Stimulated activated CD8-positive, alpha-beta memory T cell treated with anti-CD3 and anti-CD28 coated beads, Interleukin-12 subunit alpha, Interleukin-12 subunit beta, amount 100 ng/mL, for 24 hours (primary cell): ENCODE measurements around the gene MSRB3.

Experiments
- DNase-seq: peaks from one replicate; pipeline ENCODE4 v3.0.0-alpha.2; 2020; ENCODE audit errors: extremely low read depth

The MSRB3 gene

DNA sequence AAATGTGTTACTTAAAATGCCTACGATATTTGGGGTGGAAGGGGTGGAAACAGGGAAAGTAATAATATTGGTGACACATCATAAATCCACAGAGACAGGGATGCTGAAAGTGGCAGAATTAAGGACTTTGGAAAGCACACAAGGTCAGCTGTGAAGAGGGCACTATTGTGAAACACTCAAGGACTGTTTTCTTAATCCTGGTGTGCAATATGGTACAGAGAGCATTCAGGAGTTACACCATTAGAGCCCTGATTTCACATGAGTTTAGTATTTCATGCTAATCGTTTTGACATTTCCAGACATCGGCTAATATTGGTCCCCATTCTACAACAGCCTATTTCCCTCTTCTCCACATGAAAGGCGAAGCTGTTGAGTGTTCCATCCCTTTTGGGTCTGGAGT is 219.2 kb downstream of the MSRB3 start:
- DNase-seq = no peak

DNA sequence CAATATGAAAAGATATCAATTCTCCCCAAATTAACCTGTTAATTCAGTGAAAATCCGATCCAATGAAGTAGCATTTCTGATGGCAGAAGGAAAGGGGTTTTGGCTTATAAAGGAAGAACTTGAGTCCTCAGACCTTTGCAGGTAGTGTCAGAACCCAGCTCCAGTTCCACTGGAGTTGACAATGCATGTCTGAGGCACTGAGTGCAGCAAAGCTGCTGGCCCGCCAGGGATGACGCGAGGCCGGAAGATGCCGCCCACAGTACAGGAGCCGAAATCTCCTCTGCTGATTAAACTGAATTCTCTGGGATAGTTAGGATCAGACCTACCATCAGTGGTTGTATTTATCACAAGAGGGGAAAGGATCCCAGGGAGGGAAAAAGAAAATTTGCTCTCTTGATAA is 220.7 kb downstream of the MSRB3 start:
- no peak for DNase-seq

DNA sequence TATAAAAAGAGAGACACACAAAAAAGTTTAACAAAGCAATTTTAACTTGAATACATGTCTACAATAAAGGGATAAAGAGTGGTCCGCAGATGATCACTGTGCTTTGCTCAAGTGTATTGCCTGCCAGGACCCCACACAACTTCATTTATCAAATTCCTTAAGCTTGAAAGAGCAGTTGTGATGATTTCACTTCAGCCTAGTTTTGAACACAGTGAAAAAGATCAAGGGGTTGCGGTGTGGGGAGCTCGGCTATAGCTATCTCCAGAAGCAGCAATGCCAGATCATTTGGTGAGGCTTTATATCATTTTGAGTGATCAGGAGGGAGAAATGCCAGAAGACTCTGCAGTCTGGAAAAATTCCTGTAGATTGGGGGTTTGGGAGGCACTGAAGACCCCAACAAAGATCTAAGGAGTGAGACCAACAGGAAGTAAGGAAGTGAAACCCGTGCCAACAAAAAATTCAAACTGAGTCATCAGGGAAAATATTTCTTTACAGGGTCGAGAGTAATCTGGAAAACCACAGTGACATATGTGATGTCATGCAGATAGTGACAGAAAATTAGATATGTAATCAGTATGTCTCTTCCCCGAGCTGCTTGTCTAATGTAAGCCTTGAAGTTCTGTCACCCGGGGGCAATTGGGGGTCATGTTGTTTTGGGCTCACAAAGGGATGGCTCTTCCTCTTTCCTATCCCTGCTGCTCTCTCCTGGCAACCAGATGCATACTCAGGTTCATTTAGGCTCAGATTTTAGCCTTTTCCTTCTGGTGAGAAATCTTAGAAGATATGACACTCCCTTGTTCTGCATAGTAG is 221.8 kb downstream of the MSRB3 start:
- DNase-seq = no peak

DNA sequence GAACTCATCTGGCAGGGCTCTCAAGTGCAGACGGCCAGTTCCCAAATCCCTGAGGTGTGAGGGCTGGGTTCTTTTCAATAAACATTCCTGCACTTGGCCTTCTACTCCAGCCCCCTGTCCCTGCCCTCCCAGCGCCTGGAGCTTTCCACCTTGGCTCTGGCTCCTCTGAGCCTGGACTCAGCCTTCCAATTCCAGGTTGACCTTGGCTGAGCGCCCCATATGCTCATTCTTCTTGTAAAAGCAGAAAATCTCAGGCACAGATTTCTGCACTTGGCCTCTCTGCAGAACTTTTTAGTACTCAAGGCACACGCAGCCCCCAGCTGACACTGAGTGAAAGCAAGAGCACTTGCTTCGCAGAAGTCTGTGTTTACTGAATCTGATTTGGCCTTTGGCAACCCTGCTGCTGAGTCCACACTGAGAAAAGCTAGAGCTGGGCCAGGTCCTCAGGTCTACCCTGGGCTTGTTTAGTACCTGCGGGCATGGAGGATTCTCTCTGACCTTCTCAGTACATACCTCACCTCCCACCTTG is 222.7 kb downstream of the MSRB3 start:
- no peak for DNase-seq

DNA sequence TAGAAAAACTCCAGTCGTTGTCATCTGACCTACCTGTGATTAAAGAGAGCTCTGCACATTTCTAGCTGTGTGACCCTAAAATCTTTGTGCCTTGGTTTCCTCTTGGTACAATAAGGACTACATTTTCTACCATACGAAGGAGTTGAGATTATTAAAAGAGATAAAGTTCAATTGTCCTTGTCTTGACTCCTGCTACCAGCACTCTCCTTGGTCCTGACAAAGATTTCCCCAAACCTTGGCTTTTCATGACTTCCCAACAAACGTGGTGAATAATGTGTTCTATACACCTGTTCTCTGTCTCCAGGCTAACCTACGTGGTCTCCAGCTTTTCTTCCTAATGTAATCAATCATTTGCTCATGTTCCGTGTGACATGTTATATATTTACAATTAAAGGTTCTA is 223.5 kb downstream of the MSRB3 start:
- no peak for DNase-seq

DNA sequence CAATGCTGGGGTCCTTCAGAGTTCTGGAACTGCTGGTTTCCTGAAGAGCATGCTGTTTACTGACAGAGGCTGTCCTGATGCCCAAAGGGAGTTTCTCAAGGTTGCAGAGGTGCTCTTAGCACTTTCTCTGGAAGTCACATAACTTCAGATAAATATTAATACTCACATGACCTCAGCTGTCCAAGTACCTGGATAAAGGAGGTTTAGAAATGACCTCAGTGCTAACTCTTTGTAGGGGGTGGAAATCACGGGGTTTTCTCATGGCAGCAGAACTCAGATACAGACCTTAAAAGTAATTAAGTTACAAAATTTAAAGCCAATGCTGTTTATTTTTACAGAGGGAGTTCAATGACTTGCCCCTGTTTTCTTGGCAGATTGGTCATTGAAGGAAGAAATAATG is 225.9 kb downstream of the MSRB3 start:
- no peak for DNase-seq

DNA sequence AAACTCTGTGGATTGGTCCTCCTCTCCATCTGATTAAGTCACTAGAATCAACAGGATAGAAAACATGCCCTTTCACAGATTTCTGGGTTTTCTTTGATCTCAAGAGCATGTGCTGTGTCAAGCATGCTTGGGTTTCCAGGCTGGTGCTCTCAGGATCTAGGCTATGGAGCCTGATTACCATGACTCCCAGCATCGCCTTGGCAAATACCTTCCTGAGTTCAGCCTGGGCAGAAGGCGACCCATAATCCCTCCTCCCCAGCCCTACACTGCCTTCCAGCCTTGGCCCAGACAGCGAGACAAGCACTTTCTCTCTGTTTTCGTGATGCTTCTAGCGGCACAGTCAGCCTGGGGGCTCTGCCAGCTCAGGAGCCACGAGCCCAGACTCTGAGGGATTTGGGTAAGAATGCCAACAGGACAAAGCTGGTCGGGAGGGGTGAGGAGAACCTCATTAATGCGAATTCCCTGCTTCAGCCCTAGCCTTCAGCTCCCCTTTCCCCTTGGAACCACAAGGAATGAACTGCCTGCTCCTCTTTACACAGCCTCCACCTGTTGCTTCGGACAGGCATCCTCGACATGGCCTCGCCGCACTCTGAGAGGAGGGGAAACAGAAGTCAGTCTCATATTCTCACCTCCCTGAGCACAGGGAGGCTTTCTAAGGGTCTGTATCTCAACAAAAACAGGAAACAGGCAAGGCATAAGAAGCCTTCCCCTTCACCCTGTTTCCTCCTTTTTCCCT is 227.1 kb downstream of the MSRB3 start:
- DNase-seq = no peak

DNA sequence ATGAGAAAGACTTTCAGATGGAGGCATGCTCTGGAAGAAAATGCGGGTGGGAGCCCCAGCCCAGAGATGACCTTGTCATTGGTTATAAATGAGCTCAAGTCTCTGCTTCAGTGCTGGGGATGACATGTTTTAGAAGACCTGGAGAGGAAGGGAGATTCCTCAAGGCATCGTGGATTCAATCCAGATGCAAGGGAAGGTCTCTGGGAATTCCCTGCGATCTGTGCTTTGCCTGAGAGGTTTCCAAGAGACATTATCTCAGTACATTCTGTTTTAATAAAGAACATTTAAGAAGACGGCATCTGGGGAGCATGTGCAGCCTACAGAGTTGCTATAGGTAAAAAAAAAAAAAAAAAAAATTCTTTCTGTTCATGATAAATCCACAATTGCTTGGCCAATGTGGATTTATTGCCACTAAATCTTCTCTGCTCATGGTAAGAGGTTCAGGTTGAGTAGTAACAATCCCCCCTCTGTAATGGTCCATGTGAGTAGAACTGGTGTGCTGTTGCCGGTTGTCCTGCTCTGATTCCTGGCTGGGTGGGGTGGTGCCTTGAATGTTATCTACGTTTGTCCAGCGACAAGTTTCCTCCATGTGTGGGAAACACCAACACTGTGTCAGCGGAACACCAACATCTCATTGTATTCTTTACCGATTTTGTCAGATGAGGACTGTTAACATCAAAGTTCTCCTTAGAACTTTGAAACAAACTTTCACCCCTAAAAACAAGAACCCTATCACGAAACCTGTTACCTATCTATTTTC is 230.0 kb downstream of the MSRB3 start:
- DNase-seq = no peak

DNA sequence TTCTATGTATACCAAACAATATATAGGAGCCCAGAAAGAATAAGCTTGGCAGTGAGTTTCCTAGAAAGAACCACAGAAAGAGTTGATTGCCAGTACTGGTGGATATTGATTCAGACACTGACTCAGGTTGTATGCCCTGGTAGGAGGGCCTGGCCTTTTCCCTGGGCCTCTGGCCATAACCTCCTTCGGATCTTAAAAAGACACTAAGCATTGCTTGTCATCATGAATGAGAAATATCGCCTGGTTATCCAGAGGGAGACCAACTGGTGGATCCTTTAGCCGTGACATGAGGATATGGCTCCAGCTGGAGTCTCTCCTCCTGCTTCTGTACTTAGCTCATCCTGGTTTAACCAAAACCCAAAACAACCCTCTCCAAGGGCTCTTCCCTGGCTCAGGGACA is 231.5 kb downstream of the MSRB3 start:
- no peak for DNase-seq

DNA sequence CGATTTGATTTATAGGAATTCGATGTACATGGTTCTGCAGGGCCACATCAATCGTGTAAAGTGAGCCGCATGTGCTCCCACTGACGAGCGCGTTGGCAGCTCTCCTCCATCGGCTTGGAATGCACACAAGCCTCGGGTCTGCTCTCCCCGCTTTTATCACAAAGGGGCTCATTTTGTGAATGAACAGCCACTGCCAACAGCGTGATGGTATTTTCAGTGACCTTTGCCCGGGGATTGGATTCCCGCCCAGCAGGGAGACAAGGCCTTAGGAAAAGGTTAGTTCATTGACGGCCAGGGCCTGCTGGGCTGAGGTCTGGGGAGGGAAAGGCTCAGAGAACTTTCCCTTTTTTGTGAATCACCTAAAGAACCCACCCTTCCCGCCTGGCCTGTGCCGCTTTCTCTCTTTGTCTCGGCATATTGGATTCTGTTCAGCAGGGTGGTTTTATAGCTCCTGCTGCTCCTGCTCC is 232.1 kb downstream of the MSRB3 start:
- DNase-seq = no peak

DNA sequence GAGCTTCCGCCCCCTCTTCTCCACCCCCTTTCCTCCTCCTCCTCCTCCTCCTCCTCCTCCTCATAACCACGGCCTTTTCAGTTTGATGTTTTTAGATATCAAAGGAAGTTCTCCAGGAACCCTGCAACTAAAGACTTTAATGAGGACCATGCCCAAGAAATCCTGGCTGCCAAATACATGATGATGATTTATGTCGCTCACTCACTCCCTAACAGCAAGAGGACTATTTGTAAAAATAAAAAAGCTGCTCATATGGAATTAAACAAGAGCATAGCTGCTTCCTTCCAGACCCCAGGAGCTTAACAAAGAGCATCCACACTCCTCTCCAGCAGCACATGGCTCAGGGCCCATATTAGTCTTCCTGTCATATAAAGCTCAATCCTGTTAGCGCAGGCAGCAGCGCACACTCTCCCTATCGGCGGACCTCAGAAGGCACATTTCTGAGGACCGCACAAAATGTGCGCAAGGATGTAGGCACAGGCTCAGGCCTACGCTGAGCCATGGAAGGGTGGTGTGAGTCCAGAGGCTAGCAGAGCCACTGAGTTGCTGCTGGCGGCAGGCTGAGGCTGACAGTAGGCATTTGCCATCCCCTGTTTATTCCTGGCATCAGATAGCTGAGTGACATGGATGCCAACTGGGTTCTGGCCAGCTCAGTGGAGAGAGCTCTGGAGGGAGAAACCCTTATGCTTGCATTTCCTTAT is 232.8 kb downstream of the MSRB3 start:
- no peak for DNase-seq

DNA sequence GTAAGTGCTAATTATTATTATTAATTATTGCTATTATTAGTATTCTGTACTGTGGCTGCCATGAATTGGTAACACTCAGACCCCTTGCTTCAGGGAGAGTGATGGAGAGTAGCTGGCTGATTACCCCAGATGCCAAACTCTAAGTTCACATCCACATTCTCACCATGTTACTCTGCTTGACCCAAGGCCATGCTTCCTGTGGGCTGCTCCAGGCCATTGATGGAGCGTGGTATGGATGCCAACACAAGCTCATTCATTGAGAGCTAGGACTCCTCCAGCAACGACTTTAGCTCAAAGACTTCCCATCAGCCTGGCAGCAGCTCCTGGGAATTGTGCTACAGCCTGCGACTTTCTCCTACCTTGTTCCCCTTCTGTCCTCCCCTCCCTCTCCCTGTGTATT is 233.4 kb downstream of the MSRB3 start:
- DNase-seq = no peak
